ENCODE data around the gene VPS51.
A peak's percentile ranks its signal among the peaks of the same experiment; 100 is the strongest.
"Not testable (repeated sequence)": the region's sequence is repeated elsewhere in the genome, so short reads cannot be mapped to it uniquely, and the experiment has no call there.

VPS51 gene

GRCh38 chr11:65107751-65108468 lies 11.9 kb downstream of the VPS51 start:
- DNase-seq (ENCODE audit: low spot score), result no peak

- DNase-seq (ENCODE audit: low spot score), result no peak
Observed at GRCh38 chr11:65108469-65109123, 12.6 kb downstream of the VPS51 start.

GRCh38 chr11:65109231-65110198 lies 13.5 kb downstream of the VPS51 start:
- no peak for DNase-seq (ENCODE audit: low spot score)

- peak; percentile 84 for DNase-seq (ENCODE audit: low spot score)
Observed at GRCh38 chr11:65110354-65110861, 14.4 kb downstream of the VPS51 start.

GRCh38 chr11:65111159-65111743 lies 15.2 kb downstream of the VPS51 start:
- no peak for DNase-seq (ENCODE audit: low spot score)

- DNase-seq (ENCODE audit: low spot score), result peak; percentile 97
Observed at GRCh38 chr11:65111744-65112545, 15.9 kb downstream of the VPS51 start, which contains the start of gene TM7SF2. Gene TM7SF2, plus strand, starts transcription at chr11:65111872. Its CDS starts 144 bp downstream, at chr11:65112016.

- no peak for DNase-seq (ENCODE audit: low spot score)
Observed at GRCh38 chr11:65112546-65113360, 16.7 kb downstream of the VPS51 start.

GRCh38 chr11:65113361-65113756 lies 17.3 kb downstream of the VPS51 start:
- no peak for DNase-seq (ENCODE audit: low spot score)

- no peak for DNase-seq (ENCODE audit: low spot score)
Observed at GRCh38 chr11:65113839-65114238, 17.8 kb downstream of the VPS51 start.

GRCh38 chr11:65114538-65115171 lies 18.6 kb downstream of the VPS51 start:
- no peak for DNase-seq (ENCODE audit: low spot score)

- DNase-seq (ENCODE audit: low spot score), result no peak
Observed at GRCh38 chr11:65115361-65116082, 19.5 kb downstream of the VPS51 start.

- no peak for DNase-seq (ENCODE audit: low spot score)
Observed at GRCh38 chr11:65116370-65117205, 20.6 kb downstream of the VPS51 start.

- DNase-seq (ENCODE audit: low spot score), result peak; percentile 99
Observed at GRCh38 chr11:65117206-65118096, 21.4 kb downstream of the VPS51 start, which contains the start of gene ZNHIT2. Gene ZNHIT2, minus strand, starts transcription at chr11:65117701. Its CDS starts 48 bp downstream, at chr11:65117653.

DNA sequence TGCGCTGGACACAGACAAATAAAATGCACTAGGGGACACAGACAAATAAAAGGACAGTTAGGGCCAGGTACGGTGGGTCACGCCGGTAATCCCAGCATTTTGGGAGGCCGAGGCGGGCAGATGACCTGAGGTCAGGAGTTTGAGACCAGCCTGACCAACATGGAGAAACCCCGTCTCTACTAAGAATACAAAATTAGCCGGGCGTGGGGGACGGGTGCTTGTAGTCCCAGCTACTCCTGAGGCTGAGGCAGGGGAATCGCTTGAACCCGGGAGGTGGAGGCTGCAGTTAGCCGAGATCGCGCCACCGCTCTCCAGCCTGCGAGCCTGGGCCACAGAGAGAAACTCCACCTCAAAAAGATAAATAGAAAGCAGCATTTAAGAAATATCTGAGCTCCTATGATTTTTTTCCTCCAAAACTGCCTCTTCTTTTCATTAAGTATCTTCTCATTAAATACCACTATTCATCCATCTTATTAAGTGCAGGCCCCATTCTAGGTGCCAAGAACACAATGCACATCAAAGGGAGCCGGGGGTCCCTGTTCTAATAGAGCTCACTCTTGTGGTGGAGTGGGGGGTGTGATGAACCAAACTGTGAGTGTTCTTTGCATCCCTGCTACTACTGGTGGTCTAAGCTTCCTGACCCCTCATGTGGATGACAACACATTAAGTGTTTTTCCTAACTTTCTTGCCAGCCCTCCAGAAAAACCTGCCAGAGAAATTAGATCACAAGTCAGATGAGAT lies 22.3 kb downstream of the VPS51 start:
- DNase-seq (ENCODE audit: low spot score), result no peak

DNA sequence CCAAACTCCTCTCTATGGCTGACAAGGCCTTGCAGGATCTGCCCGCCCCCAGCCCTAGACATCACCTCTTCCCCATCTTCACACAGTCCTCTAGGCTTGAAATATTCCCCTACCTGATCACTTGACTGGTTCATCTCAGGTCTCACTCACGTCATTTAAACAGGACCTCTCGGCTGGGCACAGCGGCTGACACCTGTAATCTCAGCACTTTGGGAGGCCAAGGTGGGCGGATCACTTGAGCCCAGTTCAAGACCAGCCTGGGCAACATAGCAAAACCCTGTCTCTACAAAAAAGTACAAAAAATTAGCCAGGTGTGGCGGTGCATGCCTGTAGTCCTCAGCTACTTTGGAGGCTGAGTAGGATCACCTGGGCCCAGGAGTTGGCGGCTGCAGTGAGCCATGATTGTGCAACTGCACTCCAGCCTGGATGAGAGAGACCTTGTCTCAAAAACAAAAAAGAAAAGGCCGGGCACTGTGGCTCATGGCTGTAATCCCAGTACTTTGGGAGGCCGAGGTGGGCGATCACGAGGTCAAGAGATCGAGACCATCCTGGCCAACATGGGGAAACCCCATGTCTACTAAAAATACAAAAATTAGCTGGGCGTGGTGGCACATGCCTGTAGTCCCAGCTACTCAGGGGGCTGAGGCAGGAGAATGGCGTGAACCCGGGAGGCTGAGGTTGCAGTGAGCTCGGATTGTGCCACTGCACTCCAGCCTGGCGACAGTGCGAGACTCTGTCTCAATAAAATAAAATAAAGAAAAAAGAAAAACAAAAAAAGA lies 23.1 kb downstream of the VPS51 start:
- not testable (repeated sequence) for DNase-seq (ENCODE audit: low spot score)

Data from pons (tissue), 1 donor.